ENCODE measurements around the gene GATC.
A peak's percentile ranks its signal among the peaks of the same experiment; 100 is the strongest.
"Not testable (repeated sequence)": the region's sequence is repeated elsewhere in the genome, so short reads cannot be mapped to it uniquely, and the experiment has no call there.

Gene GATC

GRCh38 chr12:120429368-120429767, 16.9 kb upstream of the GATC start:
- no peak for DNase-seq (ENCODE audit: low read depth, low spot score)
- no peak overlapping the region for H3K4me3 ChIP-seq (ENCODE audit: low read length)

GRCh38 chr12:120432772-120433525, 13.3 kb upstream of the GATC start:
- H3K4me3 ChIP-seq (ENCODE audit: low read length), result no peak overlapping the region
- no peak for DNase-seq (ENCODE audit: low read depth, low spot score)

GRCh38 chr12:120437735-120438494, 8.3 kb upstream of the GATC start, which contains the start of gene COX6A1:
COX6A1 (plus strand) TSS chr12:120438113; CDS start chr12:120438127, 14 bp downstream.
- DNase-seq (ENCODE audit: low read depth, low spot score), result peak; percentile 99
- H3K4me3 ChIP-seq (ENCODE audit: low read length), result peak within 1 kb of the TSS; percentile 86

- H3K4me3 ChIP-seq (ENCODE audit: low read length), result peak overlapping the region; percentile 86
Measured at GRCh38 chr12:120438495-120439198, 7.6 kb upstream of the GATC start.

DNA sequence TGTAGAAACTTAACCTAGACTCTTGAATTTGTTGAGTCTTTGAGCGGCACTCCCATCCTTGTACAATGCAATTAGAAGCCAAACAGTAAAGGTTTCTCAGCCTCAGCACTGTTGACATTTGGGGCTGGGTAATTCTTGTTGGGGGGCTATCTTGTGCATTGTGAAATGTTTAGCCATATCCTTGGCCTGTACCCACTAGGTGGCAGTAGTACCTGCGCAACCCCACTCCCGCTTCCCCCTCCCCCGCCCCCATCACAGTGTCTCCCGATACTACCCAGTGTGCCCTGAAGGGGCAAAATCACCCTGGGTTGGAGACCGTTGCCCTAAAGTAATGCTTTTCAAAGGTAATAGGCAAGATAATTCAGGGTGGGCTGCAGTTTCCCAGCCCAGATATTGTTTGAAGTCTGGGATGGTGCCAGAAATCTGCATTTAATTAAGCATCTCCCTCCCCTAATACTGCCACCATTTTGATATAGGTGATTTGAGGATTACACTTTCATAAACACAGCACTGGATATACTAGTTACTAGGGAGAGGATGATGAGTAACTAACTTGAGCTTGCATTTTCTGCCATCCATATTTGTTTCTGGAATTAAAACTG, 6.5 kb upstream of the GATC start:
- DNase-seq (ENCODE audit: low read depth, low spot score), result peak; percentile 77
- H3K4me3 ChIP-seq (ENCODE audit: low read length), result peak overlapping the region; percentile 12; the same call in 1 of the 2 replicates

More at GRCh38 chr12:120438495-120439198, 7.6 kb upstream of the GATC start:
- DNase-seq (ENCODE audit: low read depth, low spot score), result no peak

- DNase-seq (ENCODE audit: low read depth, low spot score), result no peak
- H3K4me3 ChIP-seq (ENCODE audit: low read length), result peak overlapping the region; percentile 98; the same call in 1 of the 2 replicates
Measured at GRCh38 chr12:120444676-120445075, 1.6 kb upstream of the GATC start.

- peak overlapping the region; percentile 98 for H3K4me3 ChIP-seq (ENCODE audit: low read length)
- DNase-seq (ENCODE audit: low read depth, low spot score), result not testable (repeated sequence)
Measured at GRCh38 chr12:120446844-120447178, 567 bp downstream of the GATC start.

GRCh38 chr12:120447992-120448391, 1.7 kb downstream of the GATC start:
- no peak for DNase-seq (ENCODE audit: low read depth, low spot score)
- no peak overlapping the region for H3K4me3 ChIP-seq (ENCODE audit: low read length)

DNA sequence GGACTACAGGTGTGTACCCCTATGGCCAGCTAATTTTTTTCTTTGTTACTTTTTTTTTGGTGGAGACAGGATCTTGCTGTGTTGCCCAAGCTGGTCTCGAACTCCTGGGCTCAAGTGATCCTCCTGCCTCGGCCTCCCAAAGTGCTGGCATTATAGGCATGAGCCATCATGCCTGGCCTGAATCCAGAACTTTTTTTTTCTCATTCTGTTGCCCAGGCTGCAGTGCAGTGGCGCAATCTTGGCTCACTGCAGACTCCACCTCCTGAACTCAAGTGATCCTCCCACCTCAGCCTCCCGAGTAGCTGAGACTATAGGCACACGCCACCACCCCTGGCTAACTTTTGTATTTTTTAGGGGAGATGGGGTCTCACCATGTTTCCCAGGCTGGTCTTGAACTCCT, 6.3 kb downstream of the GATC start:
- not testable (repeated sequence) for H3K4me3 ChIP-seq (ENCODE audit: low read length); DNase-seq (ENCODE audit: low read depth, low spot score)

DNA sequence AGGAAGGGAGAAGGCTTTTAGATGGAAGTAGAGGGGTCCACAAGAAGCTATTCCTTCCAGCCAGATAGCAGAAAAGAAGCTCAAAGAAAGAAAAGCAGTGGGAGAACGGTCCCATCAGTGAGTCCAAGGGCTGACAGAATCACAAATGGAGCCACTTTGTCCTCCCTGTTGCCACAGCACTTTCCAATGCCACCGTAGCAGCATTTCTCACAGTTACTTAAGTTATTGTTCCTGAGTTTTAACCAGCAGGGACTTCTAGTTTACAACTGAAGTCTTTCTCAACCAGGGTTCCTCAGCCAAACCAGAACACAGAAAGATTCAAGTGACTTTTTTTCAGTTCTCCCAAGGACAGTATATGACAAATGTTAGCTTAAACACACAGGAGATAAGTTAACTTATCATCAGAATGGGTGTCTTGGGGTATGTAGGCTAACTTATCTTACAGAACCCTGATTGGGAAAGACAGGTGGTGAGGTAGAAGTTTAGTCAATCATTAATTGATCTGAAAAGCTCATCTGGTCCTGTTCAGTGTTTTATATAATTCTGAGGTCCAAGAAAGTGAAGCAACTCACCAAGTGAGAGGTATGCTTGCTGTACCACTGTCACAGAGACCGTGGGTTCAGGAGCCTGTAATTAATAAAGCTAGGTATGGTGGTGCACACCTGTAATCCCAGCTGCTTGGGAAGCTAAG, 7.0 kb downstream of the GATC start:
- H3K4me3 ChIP-seq (ENCODE audit: low read length), result no peak overlapping the region
- DNase-seq (ENCODE audit: low read depth, low spot score), result no peak

DNA sequence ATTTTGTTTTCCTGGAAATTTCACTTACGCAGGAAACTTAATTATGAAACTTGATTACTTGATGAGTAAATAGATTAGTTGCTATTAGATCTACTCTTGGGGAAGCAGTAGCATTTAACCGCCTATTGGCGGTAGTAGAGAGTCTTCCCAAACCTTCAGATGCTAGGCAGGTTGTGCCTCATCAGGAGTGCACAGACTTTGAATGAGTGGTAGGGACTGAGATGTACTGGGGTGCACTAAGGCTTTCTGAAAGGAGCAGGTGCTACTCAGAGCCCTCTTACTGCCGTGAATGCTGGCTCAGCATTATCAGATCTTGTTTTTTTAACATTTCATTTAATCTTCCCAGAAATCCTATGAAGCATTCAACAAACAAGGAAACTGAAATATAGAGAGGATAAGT, 7.7 kb downstream of the GATC start:
- H3K4me3 ChIP-seq (ENCODE audit: low read length), result no peak overlapping the region

DNA sequence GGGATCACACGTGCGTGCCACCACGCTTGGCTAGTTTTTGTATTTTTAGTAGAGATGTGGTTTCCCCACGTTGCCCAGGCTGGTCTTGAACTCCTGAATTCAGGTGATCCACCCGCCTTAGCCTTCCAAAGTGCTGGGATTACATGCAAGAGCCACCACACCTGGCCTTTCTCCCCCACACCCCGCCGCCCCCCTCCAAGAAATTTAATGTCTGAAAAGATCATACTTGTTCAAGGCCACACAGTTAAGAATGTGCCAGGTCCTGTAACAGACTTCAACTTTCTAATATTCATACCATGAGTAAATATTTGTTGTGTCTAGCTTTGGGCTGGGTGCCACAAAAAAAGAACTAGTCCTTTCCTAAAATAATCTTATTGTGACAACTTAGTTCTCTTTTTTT, 9.1 kb downstream of the GATC start:
- DNase-seq (ENCODE audit: low read depth, low spot score), result no peak
- no peak overlapping the region for H3K4me3 ChIP-seq (ENCODE audit: low read length)

More for the DNA sequence above, 7.7 kb downstream of the GATC start:
- DNase-seq (ENCODE audit: low read depth, low spot score), result peak; percentile 37

- no peak overlapping the region for H3K4me3 ChIP-seq (ENCODE audit: low read length)
- peak; percentile 40 for DNase-seq (ENCODE audit: low read depth, low spot score)
Measured at GRCh38 chr12:120457133-120457532, 10.9 kb downstream of the GATC start.

DNA sequence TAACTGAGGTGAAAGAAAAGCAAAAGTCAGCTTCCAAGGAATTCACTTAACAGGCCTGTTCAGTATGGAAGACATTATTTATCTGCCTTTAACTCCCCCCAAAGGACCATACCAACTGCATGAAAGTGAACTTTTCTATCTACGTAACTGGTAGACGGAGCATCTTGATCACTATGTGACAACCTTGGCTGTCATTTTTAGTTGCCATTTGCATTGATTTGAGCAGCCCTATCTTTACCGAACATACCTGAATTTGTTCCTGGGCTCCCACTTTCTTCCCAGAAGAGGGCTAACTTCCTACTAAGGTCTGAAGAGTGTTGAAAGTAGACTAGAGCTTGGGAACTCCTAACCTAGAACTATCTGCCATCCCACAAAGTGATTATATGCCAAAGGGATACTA, 13.9 kb downstream of the GATC start:
- H3K4me3 ChIP-seq (ENCODE audit: low read length), result no peak overlapping the region
- no peak for DNase-seq (ENCODE audit: low read depth, low spot score)

- DNase-seq (ENCODE audit: low read depth, low spot score), result no peak
- H3K4me3 ChIP-seq (ENCODE audit: low read length), result no peak overlapping the region
Measured at GRCh38 chr12:120462099-120462640, 15.9 kb downstream of the GATC start.

GRCh38 chr12:120463712-120464111, 17.5 kb downstream of the GATC start:
- H3K4me3 ChIP-seq (ENCODE audit: low read length), result no peak overlapping the region
- DNase-seq (ENCODE audit: low read depth, low spot score), result no peak

- DNase-seq (ENCODE audit: low read depth, low spot score), result no peak
- H3K4me3 ChIP-seq (ENCODE audit: low read length), result no peak overlapping the region
Measured at GRCh38 chr12:120465756-120466155, 19.5 kb downstream of the GATC start.

- peak; percentile 36 for DNase-seq (ENCODE audit: low read depth, low spot score)
- no peak overlapping the region for H3K4me3 ChIP-seq (ENCODE audit: low read length)
Measured at GRCh38 chr12:120466560-120467315, 20.5 kb downstream of the GATC start.

Data from Jurkat, Clone E6-1 (cell line).